GM12872 (cell line): ENCODE measurements around the gene MYH4.

Experiments used
- CTCF ChIP-seq: IDR thresholded peaks from 3 replicates; pipeline ENCODE4 v1.5.1; 2011; ENCODE audit warnings: low read depth, mild to moderate bottlenecking, low read length, moderate library complexity; ENCODE audit not compliant: insufficient read depth

The MYH4 gene

GRCh38 chr17:10457952-10458351, 11.4 kb downstream of the MYH4 start:
- TF ChIP-seq CTCF, result no peak

- no peak for TF ChIP-seq CTCF
Observed at GRCh38 chr17:10447026-10447931, 22.1 kb downstream of the MYH4 start.

GRCh38 chr17:10439816-10440215, 29.5 kb downstream of the MYH4 start:
- no peak for TF ChIP-seq CTCF

- TF ChIP-seq CTCF, result no peak
Observed at GRCh38 chr17:10435096-10435495, 34.3 kb downstream of the MYH4 start.

- no peak for TF ChIP-seq CTCF
Observed at GRCh38 chr17:10429421-10430045, 39.8 kb downstream of the MYH4 start.

GRCh38 chr17:10428781-10429180, 40.6 kb downstream of the MYH4 start:
- TF ChIP-seq CTCF, result no peak

- TF ChIP-seq CTCF, result no peak
Observed at GRCh38 chr17:10421900-10422542, 47.3 kb downstream of the MYH4 start, which contains the start of gene MYH8. MYH8 (minus strand) TSS chr17:10421950; CDS start chr17:10420227, 1,723 bp downstream.
